Tibial artery (tissue), 4 donors: ENCODE measurements around the gene AATF.

Source experiments
- DNase-seq, 2 donors: peaks; one replicate each; pipeline ENCODE4 v3.0.0-alpha.2; 2019
- H3K27ac ChIP-seq, 2 donors: fragments of 200-600 bp; sonication (generic) in 1 of 2; 1 replicate in 1 of 2; 2 replicates in 1 of 2; pipeline ENCODE4 v1.5.1; 2018 to 2019; ENCODE audit warnings: mild to moderate bottlenecking in 1 of 2
- H3K27me3 ChIP-seq, 2 donors: fragments of 200-600 bp; sonication (generic) in 1 of 2; one replicate each; pipeline versions ENCODE4 v1.5.1 to v1.6.0; 2016 to 2019
- H3K36me3 ChIP-seq, 3 donors: fragments of 200-600 bp; sonication (generic) in 2 of 3; one replicate each; pipeline ENCODE4 v1.5.1; 2016 to 2019; ENCODE audit warnings: mild to moderate bottlenecking in 2 of 3
- H3K4me1 ChIP-seq, 4 donors: fragments of 200-600 bp; sonication (generic) in 2 of 4; 1 replicate in 3 of 4; 2 replicates in 1 of 4; pipeline ENCODE4 v1.5.1; 2016 to 2019
- H3K4me3 ChIP-seq, 2 donors: fragments of 200-600 bp; sonication (generic) in 1 of 2; 1 replicate in 1 of 2; 2 replicates in 1 of 2; pipeline ENCODE4 v1.5.1; 2018 to 2019; ENCODE audit warnings: mild to moderate bottlenecking in 2 of 2
- H3K9me3 ChIP-seq, 3 donors: fragments of 200-600 bp; sonication (generic) in 1 of 3; one replicate each; pipeline ENCODE4 v1.5.1; 2016 to 2019
- intact Hi-C: fragments of 100-400 bp; cut with DNase I; formaldehyde crosslinking; loops from one replicate; pipeline ENCODE4 v1.15.0; 2023; ENCODE audit warnings: low total_unique reads
- TF ChIP-seq, protein P1 (sequence below), 2 experiments: fragments of 200-600 bp in 1 of 2; fragments of 450-650 bp in 1 of 2; IDR thresholded peaks; one replicate each; pipeline ENCODE4 v1.5.1; 2017 to 2019; ENCODE audit warnings: antibody characterized with exemption in 2 of 2, mild to moderate bottlenecking in 1 of 2, moderate library complexity in 1 of 2

The AATF gene

DNA sequence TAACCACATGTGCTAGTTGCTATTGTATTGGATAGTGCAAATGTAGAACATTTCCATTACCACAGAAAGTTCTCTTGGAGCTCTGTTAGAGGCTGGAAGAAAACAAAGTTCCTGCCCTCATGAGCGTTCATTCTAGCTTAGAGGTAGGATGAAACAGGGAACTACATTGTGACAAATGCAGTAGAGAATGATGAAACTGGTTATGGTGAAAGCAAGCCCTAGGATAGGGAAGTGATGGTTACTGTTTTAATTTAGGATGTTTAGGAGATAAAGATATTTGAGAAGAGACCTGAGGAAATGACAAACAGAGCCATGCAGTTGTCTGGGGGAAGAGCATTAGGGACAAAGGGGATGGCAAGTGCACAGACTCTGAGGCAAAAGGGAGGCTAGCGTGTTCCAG lies 50.7 kb downstream of the AATF start:
- Histone ChIP-seq H3K36me3 (peaks cover 31 to 58% (median 43%) of the 10 kb centered on the region in 3 donors), H3K27ac (no peak overlapping the region), H3K4me1 (no peaks in the 10 kb centered on the region), H3K9me3 (no peaks in the 10 kb centered on the region), H3K27me3 (no peaks in the 10 kb centered on the region), H3K4me3 (no peak overlapping the region)
- TF ChIP-seq, protein P1, sequence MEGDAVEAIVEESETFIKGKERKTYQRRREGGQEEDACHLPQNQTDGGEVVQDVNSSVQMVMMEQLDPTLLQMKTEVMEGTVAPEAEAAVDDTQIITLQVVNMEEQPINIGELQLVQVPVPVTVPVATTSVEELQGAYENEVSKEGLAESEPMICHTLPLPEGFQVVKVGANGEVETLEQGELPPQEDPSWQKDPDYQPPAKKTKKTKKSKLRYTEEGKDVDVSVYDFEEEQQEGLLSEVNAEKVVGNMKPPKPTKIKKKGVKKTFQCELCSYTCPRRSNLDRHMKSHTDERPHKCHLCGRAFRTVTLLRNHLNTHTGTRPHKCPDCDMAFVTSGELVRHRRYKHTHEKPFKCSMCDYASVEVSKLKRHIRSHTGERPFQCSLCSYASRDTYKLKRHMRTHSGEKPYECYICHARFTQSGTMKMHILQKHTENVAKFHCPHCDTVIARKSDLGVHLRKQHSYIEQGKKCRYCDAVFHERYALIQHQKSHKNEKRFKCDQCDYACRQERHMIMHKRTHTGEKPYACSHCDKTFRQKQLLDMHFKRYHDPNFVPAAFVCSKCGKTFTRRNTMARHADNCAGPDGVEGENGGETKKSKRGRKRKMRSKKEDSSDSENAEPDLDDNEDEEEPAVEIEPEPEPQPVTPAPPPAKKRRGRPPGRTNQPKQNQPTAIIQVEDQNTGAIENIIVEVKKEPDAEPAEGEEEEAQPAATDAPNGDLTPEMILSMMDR (IDR thresholded peaks at IDR 0.05) = no peak
- no peak for DNase-seq
- intact Hi-C loops = no loop called here

DNA sequence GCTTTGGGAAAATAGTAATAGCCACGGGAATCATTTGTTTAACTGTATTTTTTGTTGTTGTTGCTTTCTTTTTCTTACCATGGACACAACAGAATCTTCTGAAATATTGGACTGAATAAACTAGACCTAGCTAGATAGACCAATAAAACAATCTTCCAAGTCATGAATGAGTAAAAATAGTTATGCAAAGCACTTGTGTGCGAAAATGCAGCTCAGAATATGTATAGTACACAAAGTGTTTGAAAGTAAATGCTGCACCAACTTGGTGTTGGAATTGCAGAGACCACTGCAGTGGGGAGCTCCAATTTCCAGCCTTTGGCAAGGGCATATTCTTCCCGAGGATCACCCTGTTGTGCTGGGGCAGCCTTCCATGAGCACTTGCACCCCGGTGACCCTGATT lies 68.0 kb downstream of the AATF start:
- Histone ChIP-seq H3K4me3 (no peak overlapping the region), H3K27ac (no peak overlapping the region), H3K9me3 (no peaks in the 10 kb centered on the region), H3K27me3 (no peaks in the 10 kb centered on the region), H3K36me3 (peaks cover 0 to 19% (median 12%) of the 10 kb centered on the region in 3 donors), H3K4me1 (no peaks in the 10 kb centered on the region)
- TF ChIP-seq, protein P1 (IDR thresholded peaks at IDR 0.05) = no peak
- no peak for DNase-seq
- intact Hi-C loops = no loop called here

DNA sequence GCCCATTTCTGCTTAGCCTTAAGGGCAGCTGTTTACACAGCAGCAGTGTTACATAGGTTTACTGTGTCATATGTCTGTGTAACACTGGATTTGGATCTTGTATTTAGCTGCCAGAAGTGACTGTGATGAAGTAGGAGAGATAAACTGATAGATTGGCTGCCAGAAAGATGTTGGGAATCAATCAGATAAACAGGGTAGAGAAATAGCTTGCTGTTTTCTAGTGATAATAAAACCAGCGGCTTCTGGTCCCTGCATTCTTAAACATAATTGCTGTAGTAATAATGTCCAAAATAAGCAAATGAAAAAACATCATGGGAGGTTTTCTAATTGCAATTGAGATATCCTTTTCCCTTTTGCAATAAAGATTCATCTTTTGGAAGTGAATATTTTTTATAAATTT lies 68.7 kb downstream of the AATF start:
- Histone ChIP-seq H3K4me3 (no peak overlapping the region), H3K27me3 (no peaks in the 10 kb centered on the region), H3K36me3 (peaks cover 0 to 19% (median 13%) of the 10 kb centered on the region in 3 donors), H3K4me1 (no peaks in the 10 kb centered on the region), H3K9me3 (no peaks in the 10 kb centered on the region), H3K27ac (no peak overlapping the region)
- intact Hi-C loops = no loop called here
- no peak for DNase-seq
- TF ChIP-seq, protein P1 (IDR thresholded peaks at IDR 0.05) = no peak

DNA sequence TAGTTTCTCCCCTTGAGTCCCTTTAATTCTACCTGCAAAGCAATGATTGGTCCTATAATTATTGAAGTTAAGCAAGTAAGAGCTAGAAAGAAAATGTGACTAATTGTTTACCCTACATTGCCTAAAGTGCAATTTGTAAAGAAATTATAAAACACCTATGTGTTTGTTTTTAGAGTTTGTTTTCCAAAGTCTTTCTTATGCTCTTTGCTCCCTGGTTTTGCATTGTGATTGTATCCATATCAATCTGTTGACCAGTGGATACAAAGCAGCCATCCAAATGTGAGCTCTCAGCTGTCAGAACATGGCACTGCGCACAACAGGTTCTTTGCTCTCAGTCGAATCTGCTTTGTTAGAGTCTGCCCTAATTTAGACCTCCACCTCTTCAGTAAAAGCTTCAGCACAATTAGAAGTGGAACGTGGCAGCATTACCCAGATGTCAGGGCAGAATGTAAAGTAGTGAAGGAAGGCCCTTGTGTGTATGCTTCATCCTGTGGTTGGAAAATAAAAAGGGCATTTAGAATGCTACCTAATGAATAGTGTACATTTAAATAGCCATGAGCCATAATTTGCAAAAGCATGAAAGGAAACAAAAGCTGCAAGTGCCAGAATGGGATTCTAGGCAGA lies 70.5 kb downstream of the AATF start:
- H3K4me1 ChIP-seq = no peaks in the 10 kb centered on the region
- DNase-seq = no peak

DNA sequence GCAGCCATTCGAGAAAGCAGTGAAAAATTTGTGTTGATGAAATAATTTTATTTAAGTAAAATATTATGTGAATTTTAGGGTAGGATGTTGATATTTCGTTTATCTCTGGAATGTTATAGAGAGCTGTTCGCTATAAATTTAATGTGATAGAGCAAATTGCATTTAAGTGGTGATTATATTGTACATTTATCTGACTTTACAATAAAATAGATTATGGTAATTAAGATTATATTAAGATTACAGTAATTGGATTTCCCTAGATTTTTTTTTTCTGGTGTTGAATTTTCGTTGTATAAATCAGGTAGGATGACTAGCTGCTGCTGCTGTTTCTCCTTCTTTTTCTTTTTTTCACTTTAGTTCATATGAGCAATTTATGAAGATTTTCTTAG lies 71.0 kb downstream of the AATF start:
- Histone ChIP-seq H3K4me3 (no peak overlapping the region), H3K4me1 (no peaks in the 10 kb centered on the region), H3K27ac (no peak overlapping the region), H3K36me3 (peaks cover 7 to 29% (median 17%) of the 10 kb centered on the region in 3 donors), H3K27me3 (no peaks in the 10 kb centered on the region), H3K9me3 (no peaks in the 10 kb centered on the region)
- no peak for DNase-seq
- TF ChIP-seq, protein P1 (IDR thresholded peaks at IDR 0.05) = no peak
- intact Hi-C loops = no loop called here

More for the DNA sequence above, 70.5 kb downstream of the AATF start:
- Histone ChIP-seq H3K27me3 (no peaks in the 10 kb centered on the region), H3K9me3 (no peaks in the 10 kb centered on the region), H3K36me3 (peaks cover 3 to 26% (median 17%) of the 10 kb centered on the region in 3 donors), H3K4me3 (no peak overlapping the region), H3K27ac (no peak overlapping the region)
- intact Hi-C loops = no loop called here
- TF ChIP-seq, protein P1 (IDR thresholded peaks at IDR 0.05) = no peak
